ENCODE measurements around the gene BATF.

The BATF gene

GRCh38 chr14:75595226-75595625 lies 73.0 kb downstream of the BATF start:
- no peak for DNase-seq (ENCODE audit: extremely low spot score)
- CTCF ChIA-PET = no interaction called here
- TF ChIP-seq NFRKB (IDR thresholded peaks at IDR 0.05) = no peak
- TF ChIP-seq HDGF (IDR thresholded peaks at IDR 0.05; ENCODE audit: borderline replicate concordance) = no peak
- no peak for TF ChIP-seq BHLHE40 (IDR thresholded peaks at IDR 0.05; ENCODE audit: borderline replicate concordance)
- TF ChIP-seq FOXK2 (IDR thresholded peaks at IDR 0.05) = no peak
- TF ChIP-seq ZNF384 (IDR thresholded peaks at IDR 0.05) = no peak
- no peak for TF ChIP-seq FOXM1 (IDR thresholded peaks at IDR 0.05; ENCODE audit: borderline replicate concordance)
- no peak for TF ChIP-seq CTBP1 (IDR thresholded peaks at IDR 0.05; ENCODE audit: borderline replicate concordance)
- TF ChIP-seq PKNOX1 (IDR thresholded peaks at IDR 0.05) = no peak
- TF ChIP-seq ARNT (IDR thresholded peaks at IDR 0.05) = no peak
- no peak for TF ChIP-seq FOXA1 (IDR thresholded peaks at IDR 0.05)
- TF ChIP-seq L3MBTL2 (conservative IDR thresholded peaks at IDR 0.05) = no peak
- TF ChIP-seq TARDBP (IDR thresholded peaks at IDR 0.05) = no peak
- no peak for TF ChIP-seq SUZ12 (IDR thresholded peaks at IDR 0.05)
- TF ChIP-seq ELF4 (IDR thresholded peaks at IDR 0.05) = no peak
- POLR2A ChIA-PET = no interaction called here

Data from HEK293T (cell line).